ENCODE measurements around the gene ESRRA.
"Not testable (repeated sequence)": the region's sequence is repeated elsewhere in the genome, so short reads cannot be mapped to it uniquely, and the experiment has no call there.

The ESRRA gene

GRCh38 chr11:64314146-64314804 is 9.0 kb downstream of the ESRRA start:
- DNase-seq = no peak

GRCh38 chr11:64314805-64315561 is 9.7 kb downstream of the ESRRA start:
- no peak for DNase-seq

GRCh38 chr11:64315667-64316526 is 10.6 kb downstream of the ESRRA start:
- DNase-seq = not testable (repeated sequence)

GRCh38 chr11:64316672-64317324 is 11.5 kb downstream of the ESRRA start:
- peak; percentile 38 for DNase-seq

- DNase-seq = peak; percentile 93
These were observed 12.1 kb downstream of the ESRRA start, which contains the start of gene TRMT112 for GRCh38 chr11:64317325-64317960. TSS of gene TRMT112 (minus strand) at chr11:64317559. CDS start at chr11:64317526, 33 bp downstream.

GRCh38 chr11:64317961-64318765 is 12.8 kb downstream of the ESRRA start, which contains the start of gene PRDX5:
TSS of gene PRDX5 (plus strand) at chr11:64318121. CDS start at chr11:64318216, 95 bp downstream.
- DNase-seq = peak; percentile 88

- DNase-seq = no peak
These were observed 13.7 kb downstream of the ESRRA start for GRCh38 chr11:64318766-64319761.

GRCh38 chr11:64320556-64320955 is 15.2 kb downstream of the ESRRA start:
- DNase-seq = no peak

- DNase-seq = no peak
These were observed 15.7 kb downstream of the ESRRA start for GRCh38 chr11:64321026-64321425.

GRCh38 chr11:64321533-64321932 is 16.2 kb downstream of the ESRRA start:
- DNase-seq = no peak

GRCh38 chr11:64322925-64323260 is 17.6 kb downstream of the ESRRA start:
- no peak for DNase-seq

GRCh38 chr11:64323373-64323772 is 18.0 kb downstream of the ESRRA start:
- no peak for DNase-seq

GRCh38 chr11:64323984-64324383 is 18.7 kb downstream of the ESRRA start:
- DNase-seq = not testable (repeated sequence)

GRCh38 chr11:64324692-64325469 is 19.6 kb downstream of the ESRRA start:
- DNase-seq = no peak

- DNase-seq = no peak
These were observed 22.1 kb downstream of the ESRRA start for GRCh38 chr11:64327375-64327774.

- DNase-seq = no peak
These were observed 22.7 kb downstream of the ESRRA start for GRCh38 chr11:64327993-64328392.

GRCh38 chr11:64330888-64331287 is 25.6 kb downstream of the ESRRA start:
- DNase-seq = no peak

GRCh38 chr11:64331569-64332371 is 26.4 kb downstream of the ESRRA start:
- DNase-seq = peak; percentile 47

Measured in T-helper 9 cell (primary cell).